GM20431 (cell line): ENCODE results near the gene NOPCHAP1.

Experiments
- in situ Hi-C: fragments of 300-500 bp; cut with MseI, MboI; formaldehyde crosslinking; loops from one replicate; pipeline ENCODE4 v1.15.0; 2020; ENCODE audit warnings: low sequenced_read_pairs; ENCODE audit not compliant: unreplicated experiment

NOPCHAP1 gene

GRCh38 chr12:105015543-105015942 lies 29.4 kb downstream of the NOPCHAP1 start:
- in situ Hi-C loops: no loop called here

- in situ Hi-C loops: no loop called here
Measured at GRCh38 chr12:105018012-105018411, 31.9 kb downstream of the NOPCHAP1 start.

- in situ Hi-C loops: no loop called here
Measured at GRCh38 chr12:105018776-105019175, 32.7 kb downstream of the NOPCHAP1 start.

DNA sequence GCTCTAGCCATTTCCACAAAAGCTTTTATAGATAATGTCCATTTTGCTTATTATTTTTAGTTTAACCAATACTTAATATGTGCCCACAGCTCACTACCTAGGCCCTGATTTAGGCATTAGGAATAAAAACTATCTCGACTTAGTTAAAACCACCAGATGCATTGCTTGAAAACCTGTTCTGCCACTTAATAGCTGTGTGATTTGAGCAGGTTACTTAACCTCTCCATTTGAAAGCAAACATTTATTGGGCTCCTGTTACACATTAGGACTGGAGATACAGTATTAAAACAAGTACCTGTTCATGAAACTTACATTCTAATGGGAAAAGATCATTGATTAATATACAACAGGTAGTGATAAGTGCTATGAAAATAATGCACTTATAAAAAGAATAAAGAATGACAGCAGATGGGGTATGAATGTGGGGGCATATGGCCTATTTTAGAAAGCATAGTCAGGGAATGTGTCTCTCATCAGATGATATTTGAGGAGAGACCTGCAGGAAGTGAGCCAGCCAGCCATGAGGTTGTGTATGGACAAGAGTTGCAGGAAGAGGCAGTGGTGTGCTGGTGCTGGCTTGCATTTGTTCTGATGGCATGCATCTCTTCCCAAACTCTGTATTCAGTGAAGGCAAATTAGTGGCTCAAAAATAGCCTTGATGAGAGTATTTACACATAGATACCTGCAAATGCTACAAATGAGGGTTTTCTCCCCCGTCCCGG lies 34.3 kb downstream of the NOPCHAP1 start:
- in situ Hi-C loops: no loop called here

DNA sequence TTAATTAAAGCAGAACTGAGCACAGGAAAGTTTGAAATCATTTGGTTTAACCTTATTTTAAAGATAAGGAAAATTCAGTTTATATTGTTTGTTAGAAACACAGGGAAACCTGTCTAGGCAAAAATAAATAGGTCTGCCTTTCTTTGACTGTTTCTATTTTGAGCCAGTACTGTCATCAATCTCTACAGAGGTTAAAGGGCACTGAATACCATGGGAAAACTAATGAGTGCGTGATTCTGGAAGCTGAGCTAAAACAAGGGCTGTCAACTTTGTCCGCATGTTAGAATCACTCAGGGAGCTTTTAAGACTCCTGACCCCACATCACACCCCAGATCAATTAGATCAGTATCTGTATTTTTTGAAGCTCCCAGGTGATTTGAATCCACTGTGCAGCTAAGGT lies 38.8 kb downstream of the NOPCHAP1 start:
- in situ Hi-C loops: no loop called here

DNA sequence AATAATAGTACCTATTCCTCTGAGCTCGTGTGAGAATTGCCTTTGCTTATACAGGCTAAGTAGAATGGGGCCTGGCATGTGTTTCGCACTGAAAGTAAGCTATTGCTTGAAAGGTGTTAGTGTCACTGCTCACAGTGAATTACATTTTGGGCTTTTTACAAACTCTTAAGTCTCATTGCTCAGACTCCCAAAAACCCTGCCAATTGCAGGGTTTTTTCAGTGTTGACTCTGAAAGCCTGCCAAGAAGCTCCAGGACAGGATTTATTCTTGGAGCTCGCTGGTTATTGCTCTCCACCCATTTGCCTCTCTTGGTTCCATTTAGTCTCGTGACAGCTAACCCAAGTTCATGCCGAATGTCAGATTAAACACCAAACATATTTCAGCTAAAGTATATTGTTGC lies 39.8 kb downstream of the NOPCHAP1 start:
- in situ Hi-C loops: no loop called here

DNA sequence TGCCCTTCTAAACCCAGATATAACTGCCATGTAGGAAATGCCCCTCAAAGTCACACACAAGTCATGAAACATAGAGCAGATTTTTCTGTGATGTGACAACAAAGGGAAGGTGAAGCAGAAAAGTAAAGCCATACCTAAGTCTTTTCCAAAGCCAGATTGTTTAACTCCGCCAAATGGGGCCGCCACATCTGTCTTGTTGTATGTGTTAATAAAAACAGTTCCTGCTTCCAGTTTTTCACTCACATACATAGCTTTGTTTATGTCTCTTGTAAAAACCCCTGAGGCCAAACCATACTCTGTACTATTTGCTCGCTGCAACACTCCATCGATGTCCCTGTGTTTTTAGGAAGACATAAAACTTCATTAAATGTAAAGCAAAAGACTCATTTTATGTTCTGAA lies 40.3 kb downstream of the NOPCHAP1 start:
- in situ Hi-C loops: no loop called here

GRCh38 chr12:105030820-105031807 lies 45.0 kb downstream of the NOPCHAP1 start:
- in situ Hi-C loops: no loop called here

- in situ Hi-C loops: no loop called here
Measured at GRCh38 chr12:105032703-105033357, 46.7 kb downstream of the NOPCHAP1 start.

DNA sequence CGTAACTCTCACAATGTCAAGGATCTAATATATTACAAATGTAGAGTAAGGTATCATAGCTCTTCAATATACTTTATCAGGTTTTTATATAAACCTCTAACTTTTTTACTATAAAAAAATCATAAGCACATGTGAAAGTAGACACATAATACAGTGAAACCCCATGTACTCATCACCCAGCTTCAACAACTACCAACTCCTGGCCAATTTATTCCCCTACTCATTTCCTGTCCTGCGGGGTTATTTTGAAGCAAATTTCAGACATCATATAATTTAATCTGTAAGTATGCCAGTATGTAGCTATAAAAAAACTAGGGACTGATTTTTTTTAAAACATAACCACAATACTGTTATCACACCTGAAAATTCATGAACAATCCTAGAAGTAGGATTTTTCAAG lies 47.7 kb downstream of the NOPCHAP1 start:
- in situ Hi-C loops: no loop called here
